Measurements from ENCODE around the gene FAM50A. TPM values are rescaled to one million over a fixed set of nuclear protein-coding genes. Genes with fewer than 3 reads are reported as not detected.
"Not testable (repeated sequence)": the region's sequence is repeated elsewhere in the genome, so short reads cannot be mapped to it uniquely, and the experiment has no call there.

FAM50A gene
- total RNA-seq, 2 donors from 2014 or later = 49.6 to 56.6 TPM

- peaks cover 15% of the 10 kb centered on the region for H3K4me1 Mint-ChIP-seq (ENCODE audit: low read depth)
- DNase-seq (no peak), ATAC-seq (replicated peaks in 1 of 2) (no peak)
- no peaks in the 10 kb centered on the region for H3K9me3 Mint-ChIP-seq
- peaks cover 0 to 10% of the 10 kb centered on the region in 2 donors for H3K36me3 Mint-ChIP-seq (ENCODE audit: insufficient read depth in 2 of 2)
- H3K27me3 Mint-ChIP-seq (ENCODE audit: low read depth) = no peaks in the 10 kb centered on the region
- peak overlapping the region; percentile 3 for H3K27ac Mint-ChIP-seq
- H3K4me3 Mint-ChIP-seq = peak overlapping the region; percentile 15 to 36
These were observed 44.6 kb downstream of the FAM50A start for GRCh38 chrX:154488336-154489075.

- Mint-ChIP-seq H3K27ac (no peak overlapping the region), H3K4me3 (peak overlapping the region; percentile 90 to 95), H3K4me1 (ENCODE audit: low read depth) (peaks cover 15% of the 10 kb centered on the region), H3K9me3 (no peaks in the 10 kb centered on the region), H3K27me3 (ENCODE audit: low read depth) (no peaks in the 10 kb centered on the region), H3K36me3 (ENCODE audit: insufficient read depth in 2 of 2) (peaks cover 0 to 10% of the 10 kb centered on the region in 2 donors)
- ATAC-seq (replicated peaks in 1 of 2) (no peak), DNase-seq (no peak)
These were observed 45.2 kb downstream of the FAM50A start for GRCh38 chrX:154489182-154489581.

- H3K4me1 Mint-ChIP-seq (ENCODE audit: low read depth) = peaks cover 15% of the 10 kb centered on the region
- H3K9me3 Mint-ChIP-seq = no peaks in the 10 kb centered on the region
- DNase-seq (peak; percentile 44 to 46), ATAC-seq (replicated peaks in 1 of 2) (peak; percentile 25 to 32)
- peak overlapping the region; percentile 81 for H3K27ac Mint-ChIP-seq
- no peaks in the 10 kb centered on the region for H3K27me3 Mint-ChIP-seq (ENCODE audit: low read depth)
- peaks cover 0 to 10% of the 10 kb centered on the region in 2 donors for H3K36me3 Mint-ChIP-seq (ENCODE audit: insufficient read depth in 2 of 2)
- H3K4me3 Mint-ChIP-seq = peak overlapping the region; percentile 90 to 95
These were observed 46.1 kb downstream of the FAM50A start for GRCh38 chrX:154490021-154490413.

- Mint-ChIP-seq H3K4me1 (ENCODE audit: low read depth) (peaks cover 15% of the 10 kb centered on the region), H3K4me3 (peak within 1 kb of the TSS; percentile 90 to 95), H3K9me3 (no peaks in the 10 kb centered on the region), H3K36me3 (ENCODE audit: insufficient read depth in 2 of 2) (peaks cover 0 to 10% of the 10 kb centered on the region in 2 donors), H3K27ac (peak within 1 kb of the TSS; percentile 95), H3K27me3 (ENCODE audit: low read depth) (no peaks in the 10 kb centered on the region)
- ATAC-seq (replicated peaks in 1 of 2) = peak; percentile 89 to 91
- peak; percentile 90 to 91 for DNase-seq
These were observed 46.6 kb downstream of the FAM50A start, which contains the start of gene SLC10A3 for GRCh38 chrX:154490414-154491083. TSS of gene SLC10A3 (minus strand) at chrX:154490629. CDS start at chrX:154488940, 1,689 bp downstream.

- ATAC-seq (replicated peaks in 1 of 2) (no peak), DNase-seq (no peak)
- H3K4me1 Mint-ChIP-seq (ENCODE audit: low read depth) = peaks cover 2% of the 10 kb centered on the region
- peaks cover 7% of the 10 kb centered on the region for H3K27me3 Mint-ChIP-seq (ENCODE audit: low read depth)
- no peaks in the 10 kb centered on the region for H3K9me3 Mint-ChIP-seq
- no peak overlapping the region for H3K4me3 Mint-ChIP-seq
- H3K27ac Mint-ChIP-seq = no peak overlapping the region
- H3K36me3 Mint-ChIP-seq (ENCODE audit: insufficient read depth in 2 of 2) = peaks cover 0 to 2% of the 10 kb centered on the region in 2 donors
These were observed 50.8 kb downstream of the FAM50A start for GRCh38 chrX:154494715-154495114.

- H3K27me3 Mint-ChIP-seq (ENCODE audit: low read depth) = peaks cover 7% of the 10 kb centered on the region
- H3K27ac Mint-ChIP-seq = no peak overlapping the region
- no peaks in the 10 kb centered on the region for H3K9me3 Mint-ChIP-seq
- ATAC-seq (replicated peaks in 1 of 2) (no peak), DNase-seq (no peak)
- H3K4me3 Mint-ChIP-seq = no peak overlapping the region
- H3K36me3 Mint-ChIP-seq (ENCODE audit: insufficient read depth in 2 of 2) = no peaks in the 10 kb centered on the region
- H3K4me1 Mint-ChIP-seq (ENCODE audit: low read depth) = no peaks in the 10 kb centered on the region
These were observed 51.6 kb downstream of the FAM50A start for GRCh38 chrX:154495472-154495922.

GRCh38 chrX:154496591-154497137 lies 52.7 kb downstream of the FAM50A start:
- H3K27me3 Mint-ChIP-seq (ENCODE audit: low read depth); H3K4me1 Mint-ChIP-seq (ENCODE audit: low read depth); DNase-seq; H3K27ac Mint-ChIP-seq; H3K36me3 Mint-ChIP-seq (ENCODE audit: insufficient read depth in 2 of 2); H3K9me3 Mint-ChIP-seq; H3K4me3 Mint-ChIP-seq; ATAC-seq (replicated peaks in 1 of 2): not testable (repeated sequence)

Other genes starting within 250 kb of the FAM50A start
- gene OPN1MW2, start 224.4 kb upstream of the FAM50A start, total RNA-seq = not detected
- gene OPN1MW3, start 186.6 kb upstream of the FAM50A start, total RNA-seq = not detected
- gene TEX28, start 149.0 kb upstream of the FAM50A start, total RNA-seq = not detected
- gene TKTL1, start 148.3 kb upstream of the FAM50A start, total RNA-seq = under 1 TPM; 0.65 to 0.74 TPM
- 100 to 1,000 TPM; 755 to 777 TPM for gene FLNA, start 69.5 kb upstream of the FAM50A start, total RNA-seq
- 10 to 100 TPM; 91.0 to 92.9 TPM for gene EMD, start 64.8 kb upstream of the FAM50A start, total RNA-seq
- gene RPL10, start 45.8 kb upstream of the FAM50A start, total RNA-seq = 1,000 to 10,000 TPM; 3,958 to 4,635 TPM
- 10 to 100 TPM in 1 of 2 donors, 1 to 10 TPM in 1; 9.3 to 11.4 TPM for gene DNASE1L1, start 34.9 kb upstream of the FAM50A start, total RNA-seq
- gene TAFAZZIN, start 32.6 kb upstream of the FAM50A start, total RNA-seq = 100 to 1,000 TPM in 1 of 2 donors, 10 to 100 TPM in 1; 89.0 to 106 TPM
- 10 to 100 TPM; 37.0 to 38.7 TPM for gene ATP6AP1, start 15.5 kb upstream of the FAM50A start, total RNA-seq
- gene GDI1, start 7.0 kb upstream of the FAM50A start, total RNA-seq = 100 to 1,000 TPM; 115 to 118 TPM
- gene PLXNA3, start 14.1 kb downstream of the FAM50A start, total RNA-seq = 10 to 100 TPM; 39.4 to 42.9 TPM
- 10 to 100 TPM; 34.3 to 35.8 TPM for gene LAGE3, start 35.1 kb downstream of the FAM50A start, total RNA-seq
- 10 to 100 TPM; 45.0 to 53.5 TPM for gene UBL4A, start 42.5 kb downstream of the FAM50A start, total RNA-seq
- 10 to 100 TPM; 19.9 to 25.1 TPM for gene SLC10A3, start 46.5 kb downstream of the FAM50A start, total RNA-seq
- 10 to 100 TPM; 31.2 to 32.9 TPM for gene FAM3A, start 72.1 kb downstream of the FAM50A start, total RNA-seq
- gene G6PD, start 102.7 kb downstream of the FAM50A start, total RNA-seq = 10 to 100 TPM; 46.9 to 47.3 TPM
- gene IKBKG, start 103.5 kb downstream of the FAM50A start, total RNA-seq = 10 to 100 TPM; 38.4 to 39.4 TPM
- not detected for gene CTAG1A, start 141.0 kb downstream of the FAM50A start, total RNA-seq
- gene CTAG1B, start 175.1 kb downstream of the FAM50A start, total RNA-seq = not detected
- gene CTAG2, start 209.4 kb downstream of the FAM50A start, total RNA-seq = not detected

Data from activated T-cell treated with anti-CD3 and anti-CD28 coated beads, Interleukin-2, amount 50 U/mL, for 72 hours (primary cell).